Endothelial cell (in vitro differentiated cells): Measurements from ENCODE around the gene SLC1A5. TPM values are rescaled to one million over a fixed set of nuclear protein-coding genes. Genes with fewer than 3 reads are reported as not detected.
"Not testable (repeated sequence)": the region's sequence is repeated elsewhere in the genome, so short reads cannot be mapped to it uniquely, and the experiment has no call there.

Experiments
- DNase-seq: peaks from one replicate; pipeline ENCODE4 v3.0.0; 2021; ENCODE audit warnings: low spot score
- H3K27ac Mint-ChIP-seq: one replicate; pipeline ENCODE4 v1.8.0; 2021; ENCODE audit warnings: mixed read lengths, inconsistent platforms; ENCODE audit not compliant: unreplicated experiment
- H3K27me3 Mint-ChIP-seq: one replicate; pipeline ENCODE4 v1.8.0; 2021; ENCODE audit warnings: mild to moderate bottlenecking, moderate library complexity, mixed read lengths, inconsistent platforms; ENCODE audit not compliant: unreplicated experiment
- H3K36me3 Mint-ChIP-seq: one replicate; pipeline ENCODE4 v1.8.0; 2021; ENCODE audit warnings: mild to moderate bottlenecking, low read depth, mixed read lengths, inconsistent platforms; ENCODE audit not compliant: unreplicated experiment
- H3K4me1 Mint-ChIP-seq: one replicate; pipeline ENCODE4 v1.8.0; 2021; ENCODE audit warnings: mild to moderate bottlenecking, mixed read lengths, inconsistent platforms; ENCODE audit not compliant: unreplicated experiment
- H3K4me3 Mint-ChIP-seq: one replicate; pipeline ENCODE4 v1.8.0; 2021; ENCODE audit warnings: mild to moderate bottlenecking, mixed read lengths, inconsistent platforms; ENCODE audit not compliant: unreplicated experiment
- H3K9me3 Mint-ChIP-seq: one replicate; pipeline ENCODE4 v1.8.0; 2021; ENCODE audit warnings: mixed read lengths, inconsistent platforms; ENCODE audit not compliant: unreplicated experiment
- CTCF ChIP-seq: fragments of 200-600 bp; sonication (generic); IDR thresholded peaks from one replicate; pipeline ENCODE4 v1.5.0; 2021; ENCODE audit warnings: antibody characterized with exemption; ENCODE audit not compliant: unreplicated experiment
- total RNA-seq: library from RNA; stranded (reverse); fragmentation: NEBNext Ultra II Directional; extraction: Animal tissue kit (Norgen Biotek cat#: 25700); gene quantifications from one replicate; pipeline ENCODE4 v1.2.1, GENCODE V29; 2021; ENCODE audit not compliant: unreplicated experiment

Gene SLC1A5
- total RNA-seq, 1 donor from 2014 or later, result 62.6 TPM

DNA sequence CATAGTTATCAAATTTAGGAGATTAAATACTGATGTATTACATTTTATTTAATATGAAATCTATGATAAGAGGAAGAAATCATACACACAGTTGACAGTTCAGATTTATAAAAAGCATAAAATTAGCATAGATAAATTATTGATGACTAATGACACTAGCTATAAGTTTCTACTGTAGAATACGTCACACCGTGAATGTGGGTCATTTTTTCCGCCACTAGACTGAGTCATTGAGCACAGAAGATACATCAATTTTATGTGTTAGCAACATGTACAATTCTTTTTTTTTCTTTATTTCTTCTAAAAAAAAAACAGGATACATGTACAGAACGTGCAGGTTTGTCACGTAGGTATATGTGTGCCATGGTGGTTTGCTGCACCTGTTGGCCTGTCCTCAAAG lies 40.1 kb upstream of the SLC1A5 start:
- DNase-seq, result no peak
- Mint-ChIP-seq H3K4me1 (no peaks in the 10 kb centered on the region), H3K9me3 (no peaks in the 10 kb centered on the region), H3K27me3 (peaks cover 5% of the 10 kb centered on the region), H3K36me3 (no peaks in the 10 kb centered on the region), H3K4me3 (no peak overlapping the region), H3K27ac (no peak overlapping the region)
- TF ChIP-seq CTCF, result no peak

DNA sequence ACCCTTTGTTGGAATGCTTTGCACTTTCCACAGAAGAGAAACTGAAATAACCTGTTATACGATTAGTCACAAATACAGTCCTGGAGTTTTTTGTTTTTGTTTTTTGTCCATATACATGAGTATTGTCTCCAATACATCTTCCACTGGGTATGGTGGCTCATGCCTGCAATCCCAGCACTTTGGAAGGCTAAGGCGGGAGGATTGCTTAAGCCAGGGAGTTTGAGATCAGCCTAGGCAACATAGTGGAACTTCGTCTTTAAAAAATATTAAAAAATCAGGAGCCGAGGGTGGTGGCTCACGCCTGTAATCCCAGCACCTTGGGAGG lies 37.3 kb upstream of the SLC1A5 start:
- no peak for DNase-seq
- no peak overlapping the region for H3K4me3 Mint-ChIP-seq
- no peak for TF ChIP-seq CTCF
- H3K27ac Mint-ChIP-seq, result no peak overlapping the region
- H3K36me3 Mint-ChIP-seq, result no peaks in the 10 kb centered on the region
- no peaks in the 10 kb centered on the region for H3K9me3 Mint-ChIP-seq
- no peaks in the 10 kb centered on the region for H3K4me1 Mint-ChIP-seq
- H3K27me3 Mint-ChIP-seq, result peaks cover 4% of the 10 kb centered on the region

GRCh38 chr19:46824890-46825730 lies 36.7 kb upstream of the SLC1A5 start:
- TF ChIP-seq CTCF, result no peak
- H3K9me3 Mint-ChIP-seq, result no peaks in the 10 kb centered on the region
- no peak for DNase-seq
- H3K27ac Mint-ChIP-seq, result no peak overlapping the region
- H3K4me1 Mint-ChIP-seq, result no peaks in the 10 kb centered on the region
- H3K36me3 Mint-ChIP-seq, result no peaks in the 10 kb centered on the region
- no peak overlapping the region for H3K4me3 Mint-ChIP-seq
- H3K27me3 Mint-ChIP-seq, result peaks cover 5% of the 10 kb centered on the region

GRCh38 chr19:46823049-46823448 lies 34.7 kb upstream of the SLC1A5 start:
- no peaks in the 10 kb centered on the region for H3K9me3 Mint-ChIP-seq
- H3K27me3 Mint-ChIP-seq, result peaks cover 5% of the 10 kb centered on the region
- peaks cover 5% of the 10 kb centered on the region for H3K36me3 Mint-ChIP-seq
- TF ChIP-seq CTCF, result no peak
- no peak overlapping the region for H3K27ac Mint-ChIP-seq
- H3K4me1 Mint-ChIP-seq, result no peaks in the 10 kb centered on the region
- no peak overlapping the region for H3K4me3 Mint-ChIP-seq
- no peak for DNase-seq

- H3K36me3 Mint-ChIP-seq, H3K27ac Mint-ChIP-seq, H3K27me3 Mint-ChIP-seq, H3K4me3 Mint-ChIP-seq, DNase-seq, H3K9me3 Mint-ChIP-seq, H3K4me1 Mint-ChIP-seq: not testable (repeated sequence)
These were observed 34.0 kb upstream of the SLC1A5 start for GRCh38 chr19:46822410-46822787.
